G401 (cell line): ENCODE data around the gene ACAP2. TPM values are rescaled to one million over a fixed set of nuclear protein-coding genes. Genes with fewer than 3 reads are reported as not detected.

Experiments
- DNase-seq: peaks from one replicate; pipeline ENCODE4 v3.0.0-alpha.2; 2015; ENCODE audit warnings: low spot score
- in situ Hi-C: cut with HindIII; loops from 2 replicates; pipeline ENCODE4 v1.10.0; 2016; ENCODE audit warnings: low sequenced_read_pairs, mixed read lengths
- total RNA-seq: library from RNA; depleted of rRNA; stranded (reverse); fragments of >200 nt; shearing (Covaris generic); gene quantifications from 2 replicates; pipeline ENCODE4 v1.2.3, GENCODE V29; 2014

The ACAP2 gene
- total RNA-seq, 1 experiment from 2014 or later = 55.3 TPM

GRCh38 chr3:195255176-195255500, 187.7 kb downstream of the ACAP2 start:
- in situ Hi-C loops = no loop called here
- DNase-seq = no peak

DNA sequence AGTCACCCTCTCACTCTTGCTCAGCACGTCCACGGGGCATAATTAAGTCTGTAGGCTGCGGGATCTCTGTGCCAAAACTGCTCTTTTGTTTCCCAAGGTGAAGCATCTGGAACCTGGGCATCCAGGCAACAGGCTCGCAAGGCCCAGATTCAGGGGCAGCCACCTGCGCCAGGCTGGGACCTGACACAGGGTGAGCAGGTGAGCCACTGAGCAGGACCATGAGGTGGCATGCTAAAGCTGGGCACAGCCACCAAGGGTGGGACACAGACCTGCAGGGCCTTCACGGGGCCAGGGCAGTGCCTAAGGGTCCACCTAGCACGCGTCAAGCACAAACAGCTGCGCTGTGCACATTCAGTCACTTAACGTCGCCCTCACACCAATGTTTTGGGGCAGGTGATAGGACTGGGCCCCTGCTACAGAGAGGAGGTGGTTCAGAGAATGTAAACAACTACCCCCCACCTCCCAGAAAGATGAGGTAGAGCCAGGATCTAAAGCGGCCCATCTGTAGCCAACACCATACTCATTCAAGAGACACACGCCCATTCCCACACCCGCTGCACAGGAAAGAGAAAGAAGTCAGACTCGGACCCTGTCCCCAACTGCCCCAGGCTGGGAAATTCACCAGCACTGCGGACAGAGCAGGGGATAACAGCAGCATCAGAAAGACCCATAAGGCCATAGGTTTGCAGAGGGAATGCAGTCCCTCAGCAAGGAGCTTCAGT, 188.2 kb downstream of the ACAP2 start:
- DNase-seq = no peak
- in situ Hi-C loops = no loop called here

GRCh38 chr3:195253923-195254432, 188.8 kb downstream of the ACAP2 start:
- in situ Hi-C loops = no loop called here
- no peak for DNase-seq

DNA sequence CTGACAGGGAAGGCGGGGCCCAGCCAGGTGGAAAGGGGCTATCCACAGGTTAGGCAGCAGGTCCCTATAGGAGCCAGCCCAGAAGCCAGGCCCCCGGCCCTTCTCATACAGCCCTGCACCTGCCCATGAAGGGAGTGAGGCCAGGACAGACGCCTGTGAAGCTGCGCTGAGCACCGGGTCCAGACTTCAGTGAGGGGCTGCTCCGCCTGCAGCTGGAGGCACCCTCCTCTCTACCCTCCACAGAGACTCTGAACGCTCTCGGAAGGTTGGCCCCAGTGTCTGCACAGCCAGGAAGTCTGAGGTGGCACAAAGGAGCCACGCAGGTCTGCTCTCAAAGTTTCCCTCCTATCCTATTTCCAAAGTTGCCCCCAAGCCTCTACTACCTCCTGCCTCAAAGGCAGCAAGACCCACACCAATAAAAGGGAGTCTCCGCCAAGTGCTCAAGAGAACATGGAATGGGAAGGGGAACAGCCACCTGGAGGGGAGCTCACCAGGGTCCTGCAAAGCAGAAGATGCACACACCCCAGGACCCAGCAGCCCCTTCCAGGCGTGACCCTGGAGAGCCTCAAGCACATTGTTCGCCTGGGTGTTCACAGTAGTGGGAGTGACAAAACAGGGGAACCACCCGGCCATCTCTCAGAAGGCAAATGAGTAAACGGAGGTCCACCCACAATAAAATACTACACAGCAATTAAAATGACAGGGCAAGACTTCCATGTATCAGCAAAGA, 191.3 kb downstream of the ACAP2 start:
- in situ Hi-C loops = no loop called here

GRCh38 chr3:195250473-195251251, 192.2 kb downstream of the ACAP2 start:
- in situ Hi-C loops = no loop called here
- DNase-seq = no peak

More for the DNA sequence above, 191.3 kb downstream of the ACAP2 start:
- DNase-seq = no peak

- in situ Hi-C loops = loop anchor here (10.0 kb wide), 1 partner anchor 565 kb away; the partner anchor contains the start of gene FAM43A
- DNase-seq = no peak
Observed at GRCh38 chr3:195249858-195250464, 192.9 kb downstream of the ACAP2 start.

DNA sequence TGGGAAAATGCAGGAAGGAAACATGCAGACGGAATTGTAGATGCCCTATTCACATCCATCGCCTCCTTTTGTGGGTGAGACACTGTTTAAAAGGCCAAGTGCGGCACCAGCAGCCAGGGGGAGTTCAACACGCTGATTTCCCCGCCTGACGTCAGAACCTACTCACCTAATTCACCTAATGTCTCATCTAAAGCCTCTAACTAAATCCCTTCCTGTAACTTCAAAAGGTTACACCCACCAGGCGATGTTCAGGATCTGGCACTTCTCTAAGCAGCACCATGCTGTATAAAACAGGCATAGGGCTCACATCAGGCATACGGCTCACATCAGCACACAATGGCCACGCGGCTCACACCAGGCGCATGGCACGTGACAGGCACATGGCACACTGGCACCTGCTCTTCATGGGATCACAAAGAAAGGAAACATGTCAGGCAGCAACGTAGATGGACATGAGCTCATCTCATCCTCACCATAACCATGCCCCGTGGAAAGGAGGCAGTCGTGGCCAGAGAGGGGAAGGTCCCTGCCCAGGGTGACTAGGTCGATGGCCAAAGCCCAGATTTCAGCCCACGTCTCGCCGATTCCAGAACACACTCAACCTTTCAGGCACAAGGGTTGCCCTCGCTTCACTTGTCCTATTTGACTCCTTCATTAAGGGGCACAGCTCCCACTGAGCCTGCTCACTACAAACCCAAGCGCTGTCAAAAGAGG, 193.6 kb downstream of the ACAP2 start:
- no peak for DNase-seq
- in situ Hi-C loops = loop anchor here (10.0 kb wide), 1 partner anchor 564 kb away; the partner anchor contains the start of gene FAM43A

DNA sequence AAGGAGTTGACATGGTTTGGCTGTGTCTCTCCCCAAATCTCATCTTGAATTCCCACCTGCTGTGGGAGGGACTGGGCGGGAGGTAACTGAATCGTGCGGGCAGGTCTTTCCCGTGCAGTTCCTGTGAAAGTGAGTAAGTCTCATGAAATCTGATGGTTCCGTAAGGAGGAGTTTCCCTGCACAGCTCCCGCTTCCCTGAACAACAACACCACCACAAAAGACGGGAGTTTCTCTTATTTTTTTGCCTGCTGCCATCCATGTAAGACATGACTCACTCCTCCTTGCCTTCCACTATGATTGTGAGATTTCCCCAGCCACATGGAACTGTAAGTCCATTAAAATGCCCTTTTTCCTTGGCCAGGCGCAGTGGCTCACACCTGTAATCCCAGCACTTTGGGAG, 194.5 kb downstream of the ACAP2 start:
- in situ Hi-C loops = loop anchor here (10.0 kb wide), 1 partner anchor 563 kb away; the partner anchor contains the start of gene FAM43A
- no peak for DNase-seq

- no peak for DNase-seq
- in situ Hi-C loops = loop anchor here (10.0 kb wide), 1 partner anchor 563 kb away; the partner anchor contains the start of gene FAM43A
Observed at GRCh38 chr3:195247863-195248189, 195.0 kb downstream of the ACAP2 start.

GRCh38 chr3:195247086-195247862, 195.5 kb downstream of the ACAP2 start:
- in situ Hi-C loops = loop anchor here (10.0 kb wide), 1 partner anchor 562 kb away; the partner anchor contains the start of gene FAM43A
- no peak for DNase-seq

DNA sequence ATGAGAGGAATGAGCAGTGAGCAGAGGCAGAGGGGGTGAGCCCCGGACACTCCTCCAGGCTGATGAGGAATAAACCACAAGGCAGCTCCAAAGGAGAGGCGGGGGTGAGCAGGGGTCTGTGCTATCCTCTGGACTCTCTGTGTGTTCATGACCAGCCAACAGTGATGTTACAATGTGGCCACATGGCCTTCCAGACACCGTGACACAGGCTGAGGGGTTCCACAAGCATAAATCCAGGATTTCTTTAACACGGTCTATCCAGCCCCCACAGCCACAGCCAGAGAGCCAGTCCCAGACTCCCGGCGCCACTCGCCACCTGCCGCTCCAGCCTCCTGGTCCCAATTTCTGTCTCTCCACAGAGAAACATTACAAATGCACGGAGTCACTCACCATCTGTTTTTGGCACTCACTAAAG, 196.2 kb downstream of the ACAP2 start:
- in situ Hi-C loops = loop anchor here (10.0 kb wide), 1 partner anchor 562 kb away; the partner anchor contains the start of gene FAM43A
- DNase-seq = peak; percentile 59

- DNase-seq = no peak
- in situ Hi-C loops = loop anchor here (10.0 kb wide), 1 partner anchor 561 kb away; the partner anchor contains the start of gene FAM43A
Observed at GRCh38 chr3:195245531-195245951, 197.3 kb downstream of the ACAP2 start.

DNA sequence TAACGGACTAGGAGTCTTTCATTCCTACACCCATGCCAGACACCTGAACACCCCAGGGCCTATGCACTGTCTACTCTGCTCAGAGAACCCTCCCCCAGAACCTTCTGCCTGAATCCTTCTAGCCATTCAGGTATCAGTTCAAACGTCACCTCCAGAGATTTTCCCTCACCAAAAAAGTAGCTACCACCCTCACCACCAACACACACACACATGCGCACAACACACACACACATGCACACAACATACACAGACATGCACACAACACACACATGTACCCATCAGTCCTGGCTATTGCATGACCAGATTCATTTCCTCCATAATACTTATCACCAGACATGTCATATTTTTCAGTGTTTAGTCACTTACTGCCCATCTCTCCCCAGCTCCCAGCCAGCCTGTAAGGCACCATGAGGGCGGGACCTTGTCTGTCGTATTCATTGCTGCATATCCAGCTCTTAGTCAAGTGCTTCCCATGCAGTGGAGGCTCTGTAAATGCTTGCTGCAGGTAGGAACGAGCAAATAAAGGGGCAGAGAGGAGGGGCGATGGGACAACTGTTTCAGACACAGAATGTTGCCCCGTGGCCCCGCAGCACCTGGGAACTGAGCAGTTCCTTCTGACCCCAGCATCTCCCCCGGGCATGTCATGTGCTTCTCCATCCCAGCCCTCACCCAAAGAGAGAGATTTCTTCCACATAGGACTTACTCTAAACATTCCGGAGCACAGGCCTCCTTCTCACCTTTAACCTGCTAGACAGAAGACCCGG, 201.0 kb downstream of the ACAP2 start:
- DNase-seq = no peak
- in situ Hi-C loops = loop anchor here (10.0 kb wide), 1 partner anchor 557 kb away; the partner anchor contains the start of gene FAM43A

- in situ Hi-C loops = loop anchor here (10.0 kb wide), 1 partner anchor 556 kb away; the partner anchor contains the start of gene FAM43A
- DNase-seq = no peak
Observed at GRCh38 chr3:195240939-195241338, 201.9 kb downstream of the ACAP2 start.

DNA sequence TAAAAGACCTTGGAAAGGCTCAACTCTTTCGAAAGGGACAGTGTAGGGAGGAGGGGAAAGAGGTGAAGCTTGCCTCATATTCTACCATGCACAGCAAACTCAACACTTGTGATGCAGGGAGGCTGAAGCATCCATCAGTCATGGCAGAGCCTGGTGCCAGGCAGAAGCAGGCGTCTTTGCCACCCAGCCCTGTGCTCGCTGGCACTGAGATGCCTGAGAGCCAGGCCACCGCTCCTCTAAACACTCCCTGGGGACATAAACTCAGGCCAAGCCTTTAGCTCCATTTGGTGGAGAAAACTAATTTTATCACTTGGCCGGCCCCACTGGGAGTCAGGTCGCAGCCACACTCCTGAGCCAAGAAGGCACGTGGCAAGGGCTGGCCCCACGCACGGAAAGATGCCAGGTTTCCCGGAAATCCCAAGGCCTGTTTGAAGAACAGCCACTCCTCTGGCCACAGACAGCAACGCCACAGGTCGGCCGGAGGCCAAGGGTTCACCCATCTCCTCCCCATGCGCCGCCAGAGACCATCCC, 202.6 kb downstream of the ACAP2 start:
- in situ Hi-C loops = loop anchor here (10.0 kb wide), 1 partner anchor 555 kb away; the partner anchor contains the start of gene FAM43A
- DNase-seq = peak; percentile 20

DNA sequence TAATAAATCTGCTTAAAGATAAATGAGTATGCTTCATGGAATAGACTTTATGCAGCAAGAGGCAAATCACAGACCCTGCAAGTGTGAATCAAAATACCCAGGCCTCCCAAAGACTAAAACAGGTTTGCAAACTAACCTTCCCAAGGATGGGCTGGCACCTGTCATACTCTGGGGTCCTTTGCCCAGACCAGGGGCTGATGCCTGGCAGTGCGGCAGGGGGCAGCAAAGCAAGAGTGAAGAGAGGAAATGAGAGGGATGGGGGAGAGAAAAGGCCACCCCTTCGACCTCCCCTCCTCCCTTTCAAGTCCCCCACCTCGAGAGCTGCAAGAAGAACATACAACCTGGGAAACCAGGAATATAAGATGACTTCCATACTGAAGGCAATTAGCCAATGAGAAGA, 203.7 kb downstream of the ACAP2 start:
- no peak for DNase-seq
- in situ Hi-C loops = no loop called here
